ENCODE measurements around the gene SPSB2. TPM values are rescaled to one million over a fixed set of nuclear protein-coding genes. Genes with fewer than 3 reads are reported as not detected.
A peak's percentile ranks its signal among the peaks of the same experiment; 100 is the strongest.

Gene SPSB2, protein sequence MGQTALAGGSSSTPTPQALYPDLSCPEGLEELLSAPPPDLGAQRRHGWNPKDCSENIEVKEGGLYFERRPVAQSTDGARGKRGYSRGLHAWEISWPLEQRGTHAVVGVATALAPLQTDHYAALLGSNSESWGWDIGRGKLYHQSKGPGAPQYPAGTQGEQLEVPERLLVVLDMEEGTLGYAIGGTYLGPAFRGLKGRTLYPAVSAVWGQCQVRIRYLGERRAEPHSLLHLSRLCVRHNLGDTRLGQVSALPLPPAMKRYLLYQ
- 2.6 and 3.7 TPM in 2 replicates for total RNA-seq (2014; rRNA removed; shearing (Covaris generic))

DNA sequence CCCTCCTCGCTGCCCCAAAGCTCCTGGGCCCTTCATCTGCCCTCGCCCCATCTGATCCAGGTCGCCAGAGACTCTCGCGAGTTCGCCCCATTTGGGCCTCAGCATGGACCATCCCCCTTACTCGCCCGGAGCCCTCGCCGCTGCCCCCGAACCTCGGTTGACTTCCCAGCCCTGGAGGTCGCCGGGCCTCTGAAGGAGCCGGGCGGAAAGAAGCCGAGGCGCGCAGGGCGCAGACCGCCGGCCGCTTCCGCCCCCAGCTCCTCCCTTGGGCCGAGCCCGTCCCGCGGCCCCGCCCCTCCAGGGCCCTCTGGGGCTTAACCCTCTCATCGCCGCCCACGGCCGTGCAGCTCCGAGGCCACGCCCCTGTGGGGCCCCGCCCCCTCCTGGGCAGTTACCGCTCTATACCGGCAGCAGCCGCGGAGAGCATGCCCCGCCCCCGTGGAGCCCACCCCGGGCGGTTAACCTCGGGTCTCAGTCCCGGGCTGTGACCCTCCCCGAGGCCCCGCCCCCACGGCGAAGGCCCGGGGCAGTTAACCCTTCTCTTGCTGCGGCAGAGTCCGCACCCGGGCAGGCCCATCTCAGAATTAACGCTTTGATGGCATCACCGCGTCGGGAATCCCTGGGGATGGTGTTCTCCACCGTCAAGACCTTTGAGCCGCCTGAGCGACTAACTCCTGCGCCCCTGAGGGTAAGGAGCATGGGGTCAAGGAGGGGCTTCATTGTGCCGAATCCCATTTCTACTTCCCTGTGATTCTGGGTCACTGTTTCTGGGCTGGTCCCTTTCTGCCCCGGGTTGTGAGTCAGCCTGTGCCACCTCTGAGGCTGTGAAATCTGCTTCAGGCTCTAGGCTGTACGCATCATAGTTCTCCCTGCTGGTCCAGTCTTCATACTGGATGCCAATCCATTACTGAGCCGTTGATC is at the start of gene SPSB2:
TSS of gene SPSB2 (minus strand) at position 210 of the 921 bp plus-strand sequence. CDS start 402 bp downstream, outside the sequence.
- peak within 1 kb of the TSS; percentile 63 for H3K4me3 ChIP-seq
- no peaks in the 10 kb centered on the region for H3K27me3 ChIP-seq
- peaks cover 10% of the 10 kb centered on the region; the same call in 1 of the 2 replicates for H3K4me1 ChIP-seq
- H3K27ac ChIP-seq = peak within 1 kb of the TSS; percentile 2; the same call in 1 of the 2 replicates
- DNase-seq = peak; percentile 98 to 99
- peaks cover 41% of the 10 kb centered on the region for H3K36me3 ChIP-seq
- H3K9me3 ChIP-seq (replicated peaks) = no peaks in the 10 kb centered on the region

DNA sequence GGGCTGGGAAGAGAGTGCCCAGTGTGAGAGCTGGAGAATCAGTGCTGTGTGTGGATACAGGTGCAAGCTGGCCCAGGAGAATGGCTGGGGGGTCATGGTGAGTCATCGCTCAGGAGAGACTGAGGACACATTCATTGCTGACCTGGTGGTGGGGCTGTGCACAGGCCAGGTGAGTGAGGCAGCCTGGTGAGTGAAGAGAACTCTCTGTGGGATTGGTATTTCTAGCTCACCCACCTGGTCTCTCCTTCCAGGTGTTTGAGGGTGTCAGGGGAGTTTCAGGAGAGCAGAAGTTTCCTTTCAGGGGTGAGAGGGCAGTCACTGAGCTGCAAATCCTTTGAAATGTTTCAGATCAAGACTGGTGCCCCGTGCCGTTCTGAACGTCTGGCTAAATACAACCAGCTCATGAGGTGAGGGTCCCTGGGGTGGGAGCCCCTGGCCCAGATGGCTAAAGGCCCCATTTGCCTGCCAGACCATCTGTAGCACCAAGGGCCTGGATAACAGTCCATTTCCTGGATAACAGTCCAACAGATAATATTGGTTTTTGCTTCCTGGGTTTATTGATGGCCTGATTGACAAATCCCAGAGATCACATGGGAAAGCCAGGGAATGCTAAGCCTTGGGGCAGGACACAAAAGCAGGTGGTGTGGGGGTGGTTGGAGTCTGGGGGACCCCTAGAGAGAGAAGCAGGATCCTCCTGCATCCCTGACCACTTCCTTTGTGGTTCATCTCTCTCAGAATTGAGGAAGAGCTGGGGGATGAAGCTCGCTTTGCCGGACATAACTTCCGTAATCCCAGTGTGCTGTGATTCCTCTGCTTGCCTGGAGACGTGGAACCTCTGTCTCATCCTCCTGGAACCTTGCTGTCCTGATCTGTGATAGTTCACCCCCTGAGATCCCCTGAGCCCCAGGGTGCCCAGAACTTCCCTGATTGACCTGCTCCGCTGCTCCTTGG is 49.2 kb upstream of the SPSB2 start:
- no peak overlapping the region for H3K4me3 ChIP-seq
- H3K4me1 ChIP-seq = peaks cover 22% of the 10 kb centered on the region
- H3K27me3 ChIP-seq = no peaks in the 10 kb centered on the region
- H3K9me3 ChIP-seq (replicated peaks) = no peaks in the 10 kb centered on the region
- no peak overlapping the region for H3K27ac ChIP-seq
- H3K36me3 ChIP-seq = no peaks in the 10 kb centered on the region
- DNase-seq = no peak

DNA sequence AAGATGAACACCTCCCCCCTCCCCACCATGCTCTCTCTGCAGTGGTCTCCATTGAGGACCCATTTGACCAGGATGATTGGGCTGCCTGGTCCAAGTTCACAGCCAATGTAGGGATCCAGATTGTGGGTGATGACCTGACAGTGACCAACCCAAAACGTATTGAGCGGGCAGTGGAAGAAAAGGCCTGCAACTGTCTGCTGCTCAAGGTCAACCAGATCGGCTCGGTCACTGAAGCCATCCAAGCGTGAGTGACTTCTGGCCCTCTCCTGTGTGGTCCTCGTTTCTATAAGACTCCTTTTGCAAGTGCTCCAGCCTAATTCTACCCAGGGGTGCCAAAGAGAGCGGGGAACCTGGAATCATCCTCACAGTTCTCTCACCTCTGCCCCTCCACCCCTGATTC is 48.4 kb upstream of the SPSB2 start:
- Histone ChIP-seq H3K27me3 (no peaks in the 10 kb centered on the region), H3K27ac (no peak overlapping the region), H3K4me1 (peaks cover 20% of the 10 kb centered on the region), H3K36me3 (no peaks in the 10 kb centered on the region), H3K9me3 (replicated peaks) (no peaks in the 10 kb centered on the region), H3K4me3 (no peak overlapping the region)
- DNase-seq = no peak

DNA sequence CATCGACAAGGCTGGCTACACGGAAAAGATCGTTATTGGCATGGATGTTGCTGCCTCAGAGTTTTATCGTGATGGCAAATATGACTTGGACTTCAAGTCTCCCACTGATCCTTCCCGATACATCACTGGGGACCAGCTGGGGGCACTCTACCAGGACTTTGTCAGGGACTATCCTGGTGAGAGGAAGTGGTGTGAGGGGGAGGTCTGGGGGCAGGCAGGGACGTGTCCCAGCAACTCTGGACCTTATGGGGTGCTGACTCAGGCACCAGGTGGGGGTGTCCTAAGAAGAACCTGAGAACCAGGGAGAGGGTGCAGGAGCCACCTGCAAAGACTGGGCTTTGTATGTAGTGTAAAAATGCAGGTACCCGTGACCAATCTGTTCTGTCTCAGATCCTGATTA is 46.5 kb upstream of the SPSB2 start:
- no peaks in the 10 kb centered on the region for H3K9me3 ChIP-seq (replicated peaks)
- H3K27ac ChIP-seq = no peak overlapping the region
- DNase-seq = no peak
- H3K27me3 ChIP-seq = peaks cover 4% of the 10 kb centered on the region; the same call in 1 of the 2 replicates
- H3K4me1 ChIP-seq = peaks cover 4% of the 10 kb centered on the region
- no peaks in the 10 kb centered on the region for H3K36me3 ChIP-seq
- H3K4me3 ChIP-seq = no peak overlapping the region

DNA sequence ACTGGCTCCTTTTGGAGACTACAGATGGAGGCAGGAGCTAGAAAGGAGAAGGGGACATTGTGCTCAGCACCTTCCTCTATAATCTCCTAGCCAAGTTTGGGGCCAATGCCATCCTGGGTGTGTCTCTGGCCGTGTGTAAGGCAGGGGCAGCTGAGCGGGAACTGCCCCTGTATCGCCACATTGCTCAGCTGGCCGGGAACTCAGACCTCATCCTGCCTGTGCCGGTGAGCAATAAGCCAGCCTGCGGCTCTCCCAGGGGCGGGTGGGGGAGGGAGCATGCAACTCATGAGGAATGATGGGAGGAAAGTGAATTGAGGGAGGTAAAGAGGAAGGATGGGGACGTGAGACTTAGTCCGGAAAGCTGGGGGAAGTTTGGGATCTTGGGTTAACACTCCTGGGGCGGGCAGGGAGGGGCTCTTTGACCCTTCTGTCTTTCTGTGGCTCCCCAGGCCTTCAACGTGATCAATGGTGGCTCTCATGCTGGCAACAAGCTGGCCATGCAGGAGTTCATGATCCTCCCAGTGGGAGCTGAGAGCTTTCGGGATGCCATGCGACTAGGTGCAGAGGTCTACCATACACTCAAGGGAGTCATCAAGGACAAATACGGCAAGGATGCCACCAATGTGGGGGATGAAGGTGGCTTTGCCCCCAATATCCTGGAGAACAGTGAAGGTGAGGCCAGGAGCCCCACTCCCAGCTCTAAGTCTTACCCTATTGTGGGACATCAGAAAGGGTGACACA is 44.6 kb upstream of the SPSB2 start:
- Histone ChIP-seq H3K4me3 (no peak overlapping the region), H3K9me3 (replicated peaks) (no peaks in the 10 kb centered on the region), H3K27me3 (peaks cover 16% of the 10 kb centered on the region), H3K36me3 (no peaks in the 10 kb centered on the region), H3K27ac (no peak overlapping the region), H3K4me1 (no peaks in the 10 kb centered on the region)
- DNase-seq = no peak

DNA sequence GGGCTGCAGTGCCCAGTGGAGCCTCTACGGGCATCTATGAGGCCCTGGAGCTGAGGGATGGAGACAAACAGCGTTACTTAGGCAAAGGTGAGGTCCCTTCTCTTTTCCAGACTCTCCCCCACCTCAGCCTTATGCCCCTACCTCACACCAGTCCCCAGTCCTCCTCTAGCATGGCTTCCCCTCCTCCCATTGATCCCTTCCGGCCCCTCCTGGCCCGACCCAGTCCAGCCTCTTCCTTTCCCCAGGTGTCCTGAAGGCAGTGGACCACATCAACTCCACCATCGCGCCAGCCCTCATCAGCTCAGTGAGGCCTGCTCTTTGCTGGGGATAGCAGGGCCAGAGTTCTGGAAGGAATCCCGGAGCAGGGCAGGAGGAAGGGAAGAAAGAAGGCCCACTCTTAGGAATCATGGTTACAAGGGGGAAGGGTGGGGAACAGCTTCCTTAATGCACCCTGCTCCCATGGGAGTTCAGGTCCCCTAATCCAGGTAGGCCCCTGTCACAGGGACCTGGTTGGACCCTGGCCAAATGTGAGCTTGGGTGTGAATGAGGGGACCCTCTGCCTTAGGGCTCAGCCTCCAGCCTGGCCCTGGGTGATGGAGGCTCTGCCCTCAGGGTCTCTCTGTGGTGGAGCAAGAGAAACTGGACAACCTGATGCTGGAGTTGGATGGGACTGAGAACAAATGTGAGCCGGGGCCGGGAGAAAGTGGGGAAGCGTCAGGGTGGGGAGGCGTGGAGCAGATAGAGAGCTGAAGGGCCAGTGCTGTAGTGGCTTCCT is 43.5 kb upstream of the SPSB2 start:
- no peaks in the 10 kb centered on the region for H3K36me3 ChIP-seq
- DNase-seq = no peak
- H3K27ac ChIP-seq = no peak overlapping the region
- H3K4me3 ChIP-seq = no peak overlapping the region
- no peaks in the 10 kb centered on the region for H3K4me1 ChIP-seq
- H3K27me3 ChIP-seq = peaks cover 23% of the 10 kb centered on the region
- H3K9me3 ChIP-seq (replicated peaks) = no peaks in the 10 kb centered on the region

DNA sequence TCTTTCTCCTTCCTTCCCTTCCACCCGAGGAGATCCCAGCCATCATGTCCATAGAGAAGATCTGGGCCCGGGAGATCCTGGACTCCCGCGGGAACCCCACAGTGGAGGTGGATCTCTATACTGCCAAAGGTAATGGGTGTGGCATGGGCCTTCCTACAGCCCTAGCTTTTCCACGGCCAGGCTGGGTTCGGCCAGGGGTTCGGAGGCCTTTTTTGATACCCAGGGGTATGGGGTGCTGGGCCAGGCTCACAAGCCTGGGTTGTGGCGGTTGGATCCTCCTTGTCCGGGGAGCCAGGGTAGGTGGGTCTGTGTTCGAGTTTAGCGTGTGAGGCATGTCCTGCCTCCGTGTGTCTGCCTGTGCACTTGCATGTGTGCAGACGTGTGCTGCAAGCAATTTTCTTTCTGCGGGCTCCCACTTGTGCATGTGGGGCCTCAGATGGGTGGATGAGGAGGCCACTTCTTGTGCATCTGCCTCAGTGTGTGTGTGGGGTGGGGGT is 42.7 kb upstream of the SPSB2 start:
- Histone ChIP-seq H3K9me3 (replicated peaks) (no peaks in the 10 kb centered on the region), H3K4me1 (no peaks in the 10 kb centered on the region), H3K27me3 (peaks cover 23% of the 10 kb centered on the region), H3K4me3 (no peak overlapping the region), H3K27ac (no peak overlapping the region), H3K36me3 (no peaks in the 10 kb centered on the region)
- no peak for DNase-seq

DNA sequence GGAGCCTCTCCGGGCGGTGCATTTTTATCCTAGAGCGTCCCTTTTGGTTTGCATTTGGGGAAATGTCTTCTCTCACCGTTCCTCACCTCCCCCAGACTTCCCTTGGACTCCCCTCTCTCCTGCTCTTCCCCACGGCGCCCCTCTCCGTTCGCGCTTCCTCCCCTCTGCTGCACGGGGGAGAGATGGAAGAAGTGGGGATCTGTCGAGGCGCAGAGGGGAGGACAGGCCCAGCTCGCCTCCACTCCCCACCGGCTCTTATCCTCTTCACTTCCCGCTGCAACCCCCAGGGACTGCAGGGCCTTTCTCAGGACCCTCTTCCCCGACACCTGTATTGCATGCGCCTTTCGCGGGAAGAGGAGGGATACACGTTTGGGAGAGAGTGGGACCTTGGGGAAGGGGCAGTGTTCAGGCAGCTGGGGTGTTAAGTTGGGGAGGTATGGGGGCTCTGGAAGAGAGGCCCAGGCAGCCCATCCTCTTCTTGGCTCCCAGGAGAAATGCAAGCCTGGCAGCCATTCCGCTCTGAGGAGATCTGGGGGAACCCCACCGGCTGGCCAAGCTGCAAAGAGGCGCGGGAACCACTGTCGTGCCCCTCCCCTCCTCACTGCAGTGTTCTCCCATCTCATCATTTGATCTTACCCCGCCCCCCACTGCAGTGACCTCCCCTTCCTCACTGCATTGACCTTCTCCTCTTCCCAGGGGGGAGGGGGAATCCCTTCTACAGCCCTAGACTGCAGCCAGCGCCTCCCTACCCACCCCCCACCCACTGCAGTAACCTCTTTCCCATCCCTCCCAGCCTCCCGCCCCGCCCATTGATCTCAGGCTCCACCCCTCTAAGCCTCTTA is 42.1 kb upstream of the SPSB2 start:
- Histone ChIP-seq H3K4me3 (peak overlapping the region; percentile 55), H3K36me3 (no peaks in the 10 kb centered on the region), H3K27me3 (peaks cover 23% of the 10 kb centered on the region), H3K9me3 (replicated peaks) (no peaks in the 10 kb centered on the region), H3K4me1 (no peaks in the 10 kb centered on the region), H3K27ac (no peak overlapping the region)
- no peak for DNase-seq

DNA sequence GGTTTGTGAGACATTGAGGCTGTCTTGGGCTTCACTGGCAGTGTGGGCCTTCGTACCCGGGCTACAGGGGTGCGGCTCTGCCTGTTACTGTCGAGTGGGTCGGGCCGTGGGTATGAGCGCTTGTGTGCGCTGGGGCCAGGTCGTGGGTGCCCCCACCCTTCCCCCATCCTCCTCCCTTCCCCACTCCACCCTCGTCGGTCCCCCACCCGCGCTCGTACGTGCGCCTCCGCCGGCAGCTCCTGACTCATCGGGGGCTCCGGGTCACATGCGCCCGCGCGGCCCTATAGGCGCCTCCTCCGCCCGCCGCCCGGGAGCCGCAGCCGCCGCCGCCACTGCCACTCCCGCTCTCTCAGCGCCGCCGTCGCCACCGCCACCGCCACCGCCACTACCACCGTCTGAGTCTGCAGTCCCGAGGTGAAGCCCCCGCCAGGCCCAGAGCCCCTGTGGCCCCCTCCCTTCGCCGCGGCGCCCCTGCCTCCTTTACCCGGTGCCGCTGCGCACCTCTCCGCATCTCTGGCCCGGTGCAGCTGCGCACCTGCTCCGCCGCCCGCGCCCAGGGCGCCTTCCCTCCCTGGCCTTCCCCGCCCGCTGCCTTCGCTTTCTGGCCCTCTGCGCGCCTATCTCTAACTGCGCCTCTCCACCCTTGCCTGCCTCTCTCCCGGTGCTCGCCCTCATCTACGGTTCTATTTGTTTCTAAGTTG is 41.3 kb upstream of the SPSB2 start, which contains the start of gene ENO2:
TSS of gene ENO2 (plus strand) at position 335 of the 701 bp plus-strand sequence. CDS start 1,253 bp downstream, outside the sequence.
- peak; percentile 51 to 59 for DNase-seq

DNA sequence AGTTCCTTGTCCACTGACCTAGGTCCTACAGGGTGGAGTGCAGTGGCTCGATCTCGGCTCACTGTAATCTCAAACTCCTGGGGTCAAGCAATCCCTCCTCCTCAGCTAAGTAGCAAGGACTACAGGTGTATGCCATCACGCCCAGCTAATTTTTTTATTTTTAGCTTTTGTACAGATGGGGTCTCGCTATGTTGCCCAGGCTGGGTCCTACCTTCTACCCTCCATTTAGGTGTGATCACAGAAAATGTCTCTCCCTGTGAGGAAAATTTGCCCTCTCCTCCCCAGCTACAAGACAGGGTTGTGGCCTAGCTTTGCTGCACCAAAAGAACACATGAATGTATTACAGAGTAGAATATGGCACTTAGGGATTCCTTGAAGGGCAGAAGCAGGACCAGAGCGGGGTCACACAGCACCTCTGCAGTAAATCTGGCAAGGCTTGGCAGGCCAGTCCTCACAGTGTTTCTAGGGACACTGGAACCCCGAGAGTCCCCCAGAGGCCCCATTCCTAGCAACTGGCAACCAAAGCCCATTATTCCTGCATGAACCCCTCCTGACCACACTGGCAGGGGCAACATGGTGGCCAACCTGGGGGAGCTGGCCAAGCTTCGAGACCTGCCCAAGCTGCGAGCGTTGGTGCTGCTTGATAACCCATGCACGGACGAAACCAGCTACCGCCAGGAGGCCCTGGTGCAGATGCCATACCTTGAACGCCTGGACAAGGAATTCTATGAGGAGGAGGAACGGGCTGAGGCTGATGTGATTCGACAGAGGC is 39.2 kb upstream of the SPSB2 start:
- H3K4me1 ChIP-seq = no peaks in the 10 kb centered on the region
- no peaks in the 10 kb centered on the region for H3K9me3 ChIP-seq (replicated peaks)
- no peaks in the 10 kb centered on the region for H3K36me3 ChIP-seq
- H3K27ac ChIP-seq = no peak overlapping the region
- DNase-seq = no peak
- H3K4me3 ChIP-seq = no peak overlapping the region
- H3K27me3 ChIP-seq = peaks cover 27% of the 10 kb centered on the region

More for the DNA sequence above, 41.3 kb upstream of the SPSB2 start, which contains the start of gene ENO2:
- peak within 1 kb of the TSS; percentile 55 for H3K4me3 ChIP-seq
- no peaks in the 10 kb centered on the region for H3K36me3 ChIP-seq
- H3K27ac ChIP-seq = no peak within 1 kb of the TSS
- H3K4me1 ChIP-seq = no peaks in the 10 kb centered on the region
- H3K27me3 ChIP-seq = peaks cover 27% of the 10 kb centered on the region
- no peaks in the 10 kb centered on the region for H3K9me3 ChIP-seq (replicated peaks)

DNA sequence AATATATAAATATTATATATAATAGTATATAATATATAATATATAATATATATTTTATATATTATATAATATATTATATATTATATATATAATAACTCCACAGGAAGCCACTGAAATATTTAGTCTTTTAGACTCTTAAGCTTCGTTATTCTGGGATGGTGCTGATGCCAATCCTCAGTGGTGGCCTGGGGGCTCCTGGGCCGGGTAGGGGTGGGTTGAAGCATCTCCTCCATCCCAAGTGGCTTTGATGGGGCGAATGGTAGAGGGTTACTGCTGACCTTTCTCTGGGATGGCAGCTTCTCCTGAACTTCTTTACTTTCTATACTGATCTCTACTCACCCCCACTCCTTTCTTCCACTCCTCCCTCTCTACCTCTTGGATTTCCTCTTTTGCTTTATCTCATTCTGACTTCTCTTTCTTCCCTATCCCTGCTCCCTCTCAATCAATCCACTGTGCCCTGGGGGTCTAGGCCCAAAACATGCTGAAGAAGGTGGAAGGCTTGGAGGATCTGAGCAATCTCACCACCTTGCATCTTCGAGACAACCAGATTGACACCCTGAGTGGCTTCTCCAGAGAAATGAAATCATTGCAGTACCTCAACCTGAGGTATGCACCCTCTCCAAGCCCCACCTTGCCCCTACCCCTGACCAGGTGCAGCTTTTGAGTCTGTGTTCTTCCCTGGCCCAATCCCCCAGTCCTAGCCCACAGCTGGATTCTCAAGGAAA is 36.5 kb upstream of the SPSB2 start:
- Histone ChIP-seq H3K9me3 (replicated peaks) (no peaks in the 10 kb centered on the region), H3K4me1 (no peaks in the 10 kb centered on the region), H3K4me3 (no peak overlapping the region), H3K27ac (no peak overlapping the region), H3K36me3 (no peaks in the 10 kb centered on the region), H3K27me3 (peaks cover 23% of the 10 kb centered on the region; the same call in 1 of the 2 replicates)
- no peak for DNase-seq

Data from SJCRH30 (cell line).